HG03354 (cell line): ENCODE data around the gene GPRASP1.
"Not testable (repeated sequence)": the region's sequence is repeated elsewhere in the genome, so short reads cannot be mapped to it uniquely, and the experiment has no call there.

Experiments used
- ATAC-seq: cut with Tn5 transposase; IDR thresholded peaks from one replicate; pipeline ENCODE4 v1.9.1; 2021; ENCODE audit warnings: mild to moderate bottlenecking; ENCODE audit not compliant: unreplicated experiment, poor library complexity, severe bottlenecking

GPRASP1 gene

GRCh38 chrX:102651242-102652011 is at the start of gene GPRASP1:
Gene GPRASP1 (plus strand): TSS chrX:102651483. CDS start chrX:102653914, 2,431 bp downstream.
- ATAC-seq: peak; percentile 45

- no peak for ATAC-seq
Observed at GRCh38 chrX:102604327-102604726, 47.0 kb upstream of the GPRASP1 start.

GRCh38 chrX:102606115-102606514 is 45.2 kb upstream of the GPRASP1 start:
- no peak for ATAC-seq

- ATAC-seq: no peak
Observed at GRCh38 chrX:102610905-102611304, 40.4 kb upstream of the GPRASP1 start.

GRCh38 chrX:102624105-102624504 is 27.2 kb upstream of the GPRASP1 start:
- ATAC-seq: no peak

GRCh38 chrX:102627640-102628039 is 23.6 kb upstream of the GPRASP1 start:
- no peak for ATAC-seq

- no peak for ATAC-seq
Observed at GRCh38 chrX:102637561-102637960, 13.7 kb upstream of the GPRASP1 start.

GRCh38 chrX:102650903-102651241 is 411 bp upstream of the GPRASP1 start:
- peak; percentile 42 for ATAC-seq

- peak; percentile 21 for ATAC-seq
Observed at GRCh38 chrX:102652031-102652688, 877 bp downstream of the GPRASP1 start.

- no peak for ATAC-seq
Observed at GRCh38 chrX:102654696-102655095, 3.4 kb downstream of the GPRASP1 start.

GRCh38 chrX:102658556-102658955 is 7.3 kb downstream of the GPRASP1 start:
- no peak for ATAC-seq

- peak; percentile 97 for ATAC-seq
Observed at GRCh38 chrX:102659790-102660757, 8.8 kb downstream of the GPRASP1 start.

GRCh38 chrX:102663820-102664219 is 12.5 kb downstream of the GPRASP1 start:
- not testable (repeated sequence) for ATAC-seq

GRCh38 chrX:102667034-102667433 is 15.8 kb downstream of the GPRASP1 start:
- not testable (repeated sequence) for ATAC-seq

GRCh38 chrX:102669526-102669925 is 18.2 kb downstream of the GPRASP1 start:
- no peak for ATAC-seq

- ATAC-seq: no peak
Observed at GRCh38 chrX:102672856-102673255, 21.6 kb downstream of the GPRASP1 start.

GRCh38 chrX:102677479-102677878 is 26.2 kb downstream of the GPRASP1 start:
- not testable (repeated sequence) for ATAC-seq

- ATAC-seq: no peak
Observed at GRCh38 chrX:102684772-102685520, 33.7 kb downstream of the GPRASP1 start.

- no peak for ATAC-seq
Observed at GRCh38 chrX:102694749-102695148, 43.5 kb downstream of the GPRASP1 start.
